Measurements from ENCODE around the gene NLRC5.

DNA sequence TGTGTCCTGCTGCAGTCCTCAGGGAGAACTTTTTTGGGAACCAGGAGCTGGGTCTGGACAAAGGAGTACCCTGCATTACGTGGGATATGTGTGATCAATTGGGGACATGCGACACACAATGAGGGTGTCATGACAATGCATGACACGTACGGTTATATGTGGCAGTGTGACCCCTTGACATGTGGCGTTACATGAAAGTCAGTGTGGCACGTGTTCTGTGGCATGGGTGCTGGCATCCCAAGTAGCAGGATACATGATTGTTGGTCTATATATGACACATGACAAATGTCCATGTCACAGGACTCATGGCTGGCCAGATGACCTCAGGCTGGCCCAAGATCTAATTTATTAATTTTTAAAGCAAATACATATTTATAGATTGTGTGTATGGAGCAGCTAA is 93.3 kb downstream of the NLRC5 start:
- TF ChIP-seq POLR2AphosphoS5 (IDR thresholded peaks at IDR 0.05; ENCODE audit: insufficient read depth in 1 of 2, low read depth in 1 of 2), result no peak
- TF ChIP-seq, protein P1, sequence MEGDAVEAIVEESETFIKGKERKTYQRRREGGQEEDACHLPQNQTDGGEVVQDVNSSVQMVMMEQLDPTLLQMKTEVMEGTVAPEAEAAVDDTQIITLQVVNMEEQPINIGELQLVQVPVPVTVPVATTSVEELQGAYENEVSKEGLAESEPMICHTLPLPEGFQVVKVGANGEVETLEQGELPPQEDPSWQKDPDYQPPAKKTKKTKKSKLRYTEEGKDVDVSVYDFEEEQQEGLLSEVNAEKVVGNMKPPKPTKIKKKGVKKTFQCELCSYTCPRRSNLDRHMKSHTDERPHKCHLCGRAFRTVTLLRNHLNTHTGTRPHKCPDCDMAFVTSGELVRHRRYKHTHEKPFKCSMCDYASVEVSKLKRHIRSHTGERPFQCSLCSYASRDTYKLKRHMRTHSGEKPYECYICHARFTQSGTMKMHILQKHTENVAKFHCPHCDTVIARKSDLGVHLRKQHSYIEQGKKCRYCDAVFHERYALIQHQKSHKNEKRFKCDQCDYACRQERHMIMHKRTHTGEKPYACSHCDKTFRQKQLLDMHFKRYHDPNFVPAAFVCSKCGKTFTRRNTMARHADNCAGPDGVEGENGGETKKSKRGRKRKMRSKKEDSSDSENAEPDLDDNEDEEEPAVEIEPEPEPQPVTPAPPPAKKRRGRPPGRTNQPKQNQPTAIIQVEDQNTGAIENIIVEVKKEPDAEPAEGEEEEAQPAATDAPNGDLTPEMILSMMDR (IDR thresholded peaks at IDR 0.05), result no peak

Data from vagina (tissue), 2 donors.